B cell (primary cell): ENCODE measurements around the gene ZBTB44.
"Not testable (repeated sequence)": the region's sequence is repeated elsewhere in the genome, so short reads cannot be mapped to it uniquely, and the experiment has no call there.

Source experiments
- EZH2 ChIP-seq: IDR thresholded peaks from 2 replicates; pipeline ENCODE4 v1.6.1; 2012; ENCODE audit warnings: borderline replicate concordance, low read depth, mild to moderate bottlenecking, moderate library complexity, low read length; ENCODE audit not compliant: insufficient read depth, poor library complexity, severe bottlenecking
- TF ChIP-seq, protein P1 (sequence below): fragments of 200-600 bp; IDR thresholded peaks from one replicate; pipeline ENCODE4 v1.8.0; 2022; ENCODE audit warnings: antibody characterized with exemption, mild to moderate bottlenecking

DNA sequence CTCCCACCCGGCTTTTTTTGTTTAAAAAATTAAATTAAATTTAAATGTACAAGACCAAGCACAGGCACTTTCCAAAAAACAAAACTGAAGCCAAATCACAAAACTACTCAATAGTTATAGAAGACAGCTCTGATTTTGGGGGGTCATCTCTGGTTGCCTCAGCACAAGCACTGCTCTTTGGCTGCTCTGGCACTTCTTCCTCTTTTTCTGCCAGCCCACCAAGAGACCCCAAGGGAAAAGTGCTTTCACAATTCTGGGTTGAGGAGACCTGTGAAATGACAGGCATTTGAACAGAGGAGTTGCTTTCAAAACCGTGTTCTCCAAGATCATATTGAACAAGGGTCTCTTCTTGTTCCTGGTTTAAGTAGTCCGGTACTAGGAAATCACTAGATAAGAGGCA lies 80.8 kb downstream of the ZBTB44 start:
- TF ChIP-seq, protein P1, sequence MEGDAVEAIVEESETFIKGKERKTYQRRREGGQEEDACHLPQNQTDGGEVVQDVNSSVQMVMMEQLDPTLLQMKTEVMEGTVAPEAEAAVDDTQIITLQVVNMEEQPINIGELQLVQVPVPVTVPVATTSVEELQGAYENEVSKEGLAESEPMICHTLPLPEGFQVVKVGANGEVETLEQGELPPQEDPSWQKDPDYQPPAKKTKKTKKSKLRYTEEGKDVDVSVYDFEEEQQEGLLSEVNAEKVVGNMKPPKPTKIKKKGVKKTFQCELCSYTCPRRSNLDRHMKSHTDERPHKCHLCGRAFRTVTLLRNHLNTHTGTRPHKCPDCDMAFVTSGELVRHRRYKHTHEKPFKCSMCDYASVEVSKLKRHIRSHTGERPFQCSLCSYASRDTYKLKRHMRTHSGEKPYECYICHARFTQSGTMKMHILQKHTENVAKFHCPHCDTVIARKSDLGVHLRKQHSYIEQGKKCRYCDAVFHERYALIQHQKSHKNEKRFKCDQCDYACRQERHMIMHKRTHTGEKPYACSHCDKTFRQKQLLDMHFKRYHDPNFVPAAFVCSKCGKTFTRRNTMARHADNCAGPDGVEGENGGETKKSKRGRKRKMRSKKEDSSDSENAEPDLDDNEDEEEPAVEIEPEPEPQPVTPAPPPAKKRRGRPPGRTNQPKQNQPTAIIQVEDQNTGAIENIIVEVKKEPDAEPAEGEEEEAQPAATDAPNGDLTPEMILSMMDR: not testable (repeated sequence)
- TF ChIP-seq EZH2: not testable (repeated sequence)
